OCI-LY7 (cell line): ENCODE measurements around the gene CELF2. TPM values are rescaled to one million over a fixed set of nuclear protein-coding genes. Genes with fewer than 3 reads are reported as not detected.

Source experiments
- BruUV-seq: library from RNA; stranded (reverse); fragments of 400-500 nt; replicated peaks from 2 replicates; lab custom pipeline; 2021; lab: Mats Ljungman, UMichigan
- CTCF ChIA-PET: fragments of 300-600 bp; sonication (Branson Sonifier 250); formaldehyde crosslinking; loops from one replicate; lab custom pipeline; 2022; ENCODE audit warnings: antibody characterized with exemption; ENCODE audit not compliant: unreplicated experiment; lab: Charles Lee
- POLR2A ChIA-PET: fragments of 300-600 bp; sonication (Branson Sonifier 250); formaldehyde crosslinking; loops from one replicate; lab custom pipeline; 2022; ENCODE audit warnings: antibody characterized with exemption; lab: Charles Lee
- DNase-seq: peaks from one replicate; pipeline ENCODE4 v3.0.0-alpha.2; 2015; ENCODE audit warnings: low spot score
- H2AFZ ChIP-seq: fragments of 200-600 bp; sonication (generic), shearing (Covaris generic); 2 replicates; pipeline ENCODE4 v1.6.1; 2014; ENCODE audit warnings: mild to moderate bottlenecking, antibody characterized with exemption, low read length, moderate library complexity
- H3K27ac ChIP-seq: fragments of 200-600 bp; sonication (generic); 2 replicates; pipeline ENCODE4 v1.5.1; 2014; ENCODE audit warnings: mixed run types, low read depth, mild to moderate bottlenecking, moderate library complexity, low read length, inconsistent platforms; ENCODE audit not compliant: poor library complexity, severe bottlenecking
- H3K36me3 ChIP-seq: fragments of 200-600 bp; sonication (generic); 2 replicates; pipeline ENCODE4 v1.6.1; 2014; ENCODE audit warnings: mild to moderate bottlenecking, antibody characterized with exemption, low read length, moderate library complexity, mixed read lengths; ENCODE audit not compliant: insufficient read depth
- H3K4me1 ChIP-seq: fragments of 200-600 bp; sonication (generic); 2 replicates; pipeline ENCODE4 v1.5.1; 2014; ENCODE audit warnings: mild to moderate bottlenecking, low read length; ENCODE audit not compliant: insufficient read depth, poor library complexity, severe bottlenecking
- H3K4me2 ChIP-seq: fragments of 200-600 bp; sonication (generic); 2 replicates; pipeline ENCODE4 v1.6.1; 2014; ENCODE audit warnings: mild to moderate bottlenecking, low read length
- H3K4me3 ChIP-seq: fragments of 200-600 bp; sonication (generic); 2 replicates; pipeline ENCODE4 v1.5.1; 2014; ENCODE audit warnings: mild to moderate bottlenecking, low read depth, low read length; ENCODE audit not compliant: poor library complexity, severe bottlenecking
- H3K79me2 ChIP-seq: fragments of 200-600 bp; sonication (generic); 2 replicates; pipeline ENCODE4 v1.6.1; 2016; ENCODE audit warnings: low read depth, mild to moderate bottlenecking, low read length, moderate library complexity, mixed read lengths; ENCODE audit not compliant: insufficient read depth
- H3K9me2 ChIP-seq: fragments of 200-600 bp; sonication (generic); 2 replicates; pipeline ENCODE4 v1.6.1; 2016; ENCODE audit warnings: mild to moderate bottlenecking, low read length, mixed read lengths; ENCODE audit not compliant: insufficient read depth
- H3K9me3 ChIP-seq: fragments of 200-600 bp; sonication (generic); 2 replicates; pipeline ENCODE4 v1.6.1; 2014; ENCODE audit warnings: mild to moderate bottlenecking, mixed run types, low read length, mixed read lengths
- H4K20me1 ChIP-seq: fragments of 200-600 bp; sonication (generic); 2 replicates; pipeline ENCODE4 v1.6.1; 2014; ENCODE audit warnings: mild to moderate bottlenecking, antibody characterized with exemption, low read length, moderate library complexity, mixed read lengths; ENCODE audit not compliant: insufficient read depth
- EZH2phosphoT487 ChIP-seq: fragments of 200-600 bp; sonication (generic); IDR thresholded peaks from 2 replicates; pipeline ENCODE4 v1.6.1; 2018; ENCODE audit warnings: low read depth, borderline replicate concordance, mild to moderate bottlenecking, mixed run types, antibody characterized with exemption, low read length, moderate library complexity, mixed read lengths
- intact Hi-C: fragments of 100-400 bp; cut with micrococcal nuclease; formaldehyde crosslinking; loops from one replicate; pipeline ENCODE4 v1.10.0; 2022; ENCODE audit not compliant: unreplicated experiment
- total RNA-seq, 2 experiments: library from RNA; depleted of rRNA in 1 of 2; stranded (reverse); fragments of >200 nt in 1 of 2; shearing (Covaris generic) in 1 of 2; gene quantifications; 2 replicates each; pipeline ENCODE4 v1.2.3, GENCODE V29; 2014 to 2022
- TF ChIP-seq, protein P1 (sequence below): fragments of 200-600 bp; sonication (generic); conservative IDR thresholded peaks from 2 replicates; pipeline ENCODE4 v1.5.1; 2014; ENCODE audit warnings: mild to moderate bottlenecking, antibody characterized with exemption, low read length, moderate library complexity, mixed read lengths

CELF2 gene
- total RNA-seq, 2 experiments from 2014 or later: 5.4 to 19.1 TPM

GRCh38 chr10:11219431-11219830 is 201.8 kb downstream of the CELF2 start:
- Histone ChIP-seq H3K4me2 (no peak overlapping the region), H3K36me3 (no peaks in the 10 kb centered on the region), H3K79me2 (no peaks in the 10 kb centered on the region), H3K9me2 (no peaks in the 10 kb centered on the region), H3K27ac (no peak overlapping the region), H4K20me1 (no peaks in the 10 kb centered on the region), H2AFZ (no peak overlapping the region), H3K4me1 (no peaks in the 10 kb centered on the region), H3K9me3 (no peaks in the 10 kb centered on the region), H3K4me3 (no peak overlapping the region)
- TF ChIP-seq, protein P1, sequence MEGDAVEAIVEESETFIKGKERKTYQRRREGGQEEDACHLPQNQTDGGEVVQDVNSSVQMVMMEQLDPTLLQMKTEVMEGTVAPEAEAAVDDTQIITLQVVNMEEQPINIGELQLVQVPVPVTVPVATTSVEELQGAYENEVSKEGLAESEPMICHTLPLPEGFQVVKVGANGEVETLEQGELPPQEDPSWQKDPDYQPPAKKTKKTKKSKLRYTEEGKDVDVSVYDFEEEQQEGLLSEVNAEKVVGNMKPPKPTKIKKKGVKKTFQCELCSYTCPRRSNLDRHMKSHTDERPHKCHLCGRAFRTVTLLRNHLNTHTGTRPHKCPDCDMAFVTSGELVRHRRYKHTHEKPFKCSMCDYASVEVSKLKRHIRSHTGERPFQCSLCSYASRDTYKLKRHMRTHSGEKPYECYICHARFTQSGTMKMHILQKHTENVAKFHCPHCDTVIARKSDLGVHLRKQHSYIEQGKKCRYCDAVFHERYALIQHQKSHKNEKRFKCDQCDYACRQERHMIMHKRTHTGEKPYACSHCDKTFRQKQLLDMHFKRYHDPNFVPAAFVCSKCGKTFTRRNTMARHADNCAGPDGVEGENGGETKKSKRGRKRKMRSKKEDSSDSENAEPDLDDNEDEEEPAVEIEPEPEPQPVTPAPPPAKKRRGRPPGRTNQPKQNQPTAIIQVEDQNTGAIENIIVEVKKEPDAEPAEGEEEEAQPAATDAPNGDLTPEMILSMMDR: no peak
- TF ChIP-seq EZH2phosphoT487: no peak
- ChIA-PET CTCF (no interaction called here), POLR2A (no interaction called here)
- DNase-seq: no peak
- BruUV-seq: no TSS peak
- intact Hi-C loops: no loop called here

DNA sequence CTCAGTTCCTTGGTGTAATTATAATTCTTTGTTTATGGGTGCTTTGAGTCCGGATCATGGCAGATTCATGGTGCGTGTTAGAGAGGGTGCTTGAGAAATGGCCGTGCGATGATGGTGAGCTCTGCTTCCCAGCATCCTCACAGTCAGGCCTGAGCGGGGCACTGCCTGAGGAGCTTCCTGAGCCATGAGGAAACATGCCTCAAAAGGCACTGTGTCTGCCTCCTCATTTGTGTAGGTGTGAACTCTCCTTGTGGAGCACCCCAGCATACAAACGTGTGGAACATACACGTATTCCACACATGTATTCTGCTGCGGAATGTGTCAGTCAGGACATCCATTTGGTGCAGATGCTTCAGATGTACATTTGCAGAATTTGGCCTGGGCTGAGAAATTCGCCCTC is 205.4 kb downstream of the CELF2 start:
- Histone ChIP-seq H3K4me1 (no peaks in the 10 kb centered on the region), H3K79me2 (no peaks in the 10 kb centered on the region)
- TF ChIP-seq, protein P1: no peak
- TF ChIP-seq EZH2phosphoT487: no peak

GRCh38 chr10:11223507-11224140 is 206.0 kb downstream of the CELF2 start:
- H3K36me3 ChIP-seq: no peaks in the 10 kb centered on the region
- H3K4me3 ChIP-seq: no peak overlapping the region
- H4K20me1 ChIP-seq: no peaks in the 10 kb centered on the region
- no peak for DNase-seq
- ChIA-PET CTCF (no interaction called here), POLR2A (interaction anchor here (0.6 to 1.3 kb wide), 3 partner anchors 11 to 534 kb away, joined by 3 to 9 read pairs (median 3); no protein-coding TSS in a partner anchor)
- no peak overlapping the region for H2AFZ ChIP-seq
- no peak overlapping the region for H3K4me2 ChIP-seq
- no peak overlapping the region for H3K27ac ChIP-seq
- no TSS peak for BruUV-seq
- TF ChIP-seq, protein P1: no peak
- TF ChIP-seq EZH2phosphoT487: no peak
- intact Hi-C loops: no loop called here
- no peaks in the 10 kb centered on the region for H3K9me3 ChIP-seq
- H3K79me2 ChIP-seq: no peaks in the 10 kb centered on the region
- H3K9me2 ChIP-seq: no peaks in the 10 kb centered on the region
- H3K4me1 ChIP-seq: no peaks in the 10 kb centered on the region

More for the DNA sequence above, 205.4 kb downstream of the CELF2 start:
- DNase-seq: no peak
- Histone ChIP-seq H3K9me3 (no peaks in the 10 kb centered on the region), H3K27ac (no peak overlapping the region), H3K4me3 (no peak overlapping the region), H4K20me1 (no peaks in the 10 kb centered on the region), H3K9me2 (no peaks in the 10 kb centered on the region), H3K4me2 (no peak overlapping the region), H2AFZ (no peak overlapping the region), H3K36me3 (no peaks in the 10 kb centered on the region)
- POLR2A ChIA-PET: interaction anchor here (0.6 kb wide), 1 partner anchor 534 kb away, joined by 3 read pairs; no protein-coding TSS in a partner anchor
- BruUV-seq: no TSS peak
- CTCF ChIA-PET: no interaction called here
- intact Hi-C loops: no loop called here
